IPS-11a (cell line): ENCODE data around the gene TTC9C.
A peak's percentile ranks its signal among the peaks of the same experiment; 100 is the strongest.
"Not testable (repeated sequence)": the region's sequence is repeated elsewhere in the genome, so short reads cannot be mapped to it uniquely, and the experiment has no call there.

Source experiments
- H3K4me3 ChIP-seq: one replicate; pipeline ENCODE4 v1.5.1; 2013; ENCODE audit warnings: low read depth, low read length, control low read depth

Gene TTC9C

DNA sequence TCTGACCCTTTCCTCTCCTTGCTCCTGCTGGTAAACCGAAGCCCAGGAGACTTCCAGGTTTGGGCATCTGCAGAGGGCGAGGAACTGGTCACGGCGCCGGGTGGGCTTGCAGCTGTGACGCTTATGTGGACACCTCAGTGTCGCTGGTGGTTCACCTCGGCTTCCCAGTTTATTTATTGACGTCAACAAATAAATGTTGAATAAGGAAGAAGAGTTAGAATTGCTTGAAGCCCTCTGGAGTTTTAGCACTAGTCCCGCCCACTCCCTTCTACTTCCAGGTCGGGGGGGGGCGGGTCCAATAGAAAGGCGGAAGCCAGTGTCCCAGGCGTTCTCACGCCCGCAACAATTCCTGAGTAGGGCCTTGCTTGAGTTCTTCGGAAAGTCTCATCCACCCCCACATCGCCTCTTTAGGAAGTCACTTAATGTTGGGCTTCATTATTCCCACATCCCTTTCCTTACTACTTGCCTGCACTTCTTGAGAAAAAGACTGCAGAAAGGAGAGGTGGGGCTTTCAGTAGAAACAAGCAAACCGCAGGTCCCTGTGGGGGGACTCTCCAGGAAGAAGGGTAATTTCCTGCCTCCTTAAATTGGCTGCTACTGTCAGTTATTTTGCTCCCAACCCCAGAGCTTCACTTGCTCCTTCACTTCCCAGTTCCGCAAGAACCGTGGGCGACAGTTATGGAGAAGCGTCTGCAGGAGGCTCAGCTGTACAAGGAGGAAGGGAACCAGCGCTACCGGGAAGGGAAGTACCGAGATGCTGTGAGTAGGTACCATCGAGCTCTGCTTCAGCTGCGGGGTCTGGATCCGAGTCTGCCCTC lies at the start of gene TTC9C:
Gene TTC9C, plus strand, starts transcription at position 316 of the 818 bp plus-strand sequence. Its CDS starts 363 bp downstream, at position 679.
- H3K4me3 ChIP-seq: peak within 1 kb of the TSS; percentile 97

- H3K4me3 ChIP-seq: peak within 1 kb of the TSS; percentile 92
These were observed 49.3 kb upstream of the TTC9C start, which contains the start of gene UBXN1 for GRCh38 chr11:62678770-62679696. TSS of gene UBXN1 (minus strand) at chr11:62679073. CDS start at chr11:62678923, 150 bp downstream.

- no peak overlapping the region for H3K4me3 ChIP-seq
These were observed 47.5 kb upstream of the TTC9C start for GRCh38 chr11:62680825-62681240.

GRCh38 chr11:62682518-62682917 lies 45.8 kb upstream of the TTC9C start:
- no peak overlapping the region for H3K4me3 ChIP-seq

DNA sequence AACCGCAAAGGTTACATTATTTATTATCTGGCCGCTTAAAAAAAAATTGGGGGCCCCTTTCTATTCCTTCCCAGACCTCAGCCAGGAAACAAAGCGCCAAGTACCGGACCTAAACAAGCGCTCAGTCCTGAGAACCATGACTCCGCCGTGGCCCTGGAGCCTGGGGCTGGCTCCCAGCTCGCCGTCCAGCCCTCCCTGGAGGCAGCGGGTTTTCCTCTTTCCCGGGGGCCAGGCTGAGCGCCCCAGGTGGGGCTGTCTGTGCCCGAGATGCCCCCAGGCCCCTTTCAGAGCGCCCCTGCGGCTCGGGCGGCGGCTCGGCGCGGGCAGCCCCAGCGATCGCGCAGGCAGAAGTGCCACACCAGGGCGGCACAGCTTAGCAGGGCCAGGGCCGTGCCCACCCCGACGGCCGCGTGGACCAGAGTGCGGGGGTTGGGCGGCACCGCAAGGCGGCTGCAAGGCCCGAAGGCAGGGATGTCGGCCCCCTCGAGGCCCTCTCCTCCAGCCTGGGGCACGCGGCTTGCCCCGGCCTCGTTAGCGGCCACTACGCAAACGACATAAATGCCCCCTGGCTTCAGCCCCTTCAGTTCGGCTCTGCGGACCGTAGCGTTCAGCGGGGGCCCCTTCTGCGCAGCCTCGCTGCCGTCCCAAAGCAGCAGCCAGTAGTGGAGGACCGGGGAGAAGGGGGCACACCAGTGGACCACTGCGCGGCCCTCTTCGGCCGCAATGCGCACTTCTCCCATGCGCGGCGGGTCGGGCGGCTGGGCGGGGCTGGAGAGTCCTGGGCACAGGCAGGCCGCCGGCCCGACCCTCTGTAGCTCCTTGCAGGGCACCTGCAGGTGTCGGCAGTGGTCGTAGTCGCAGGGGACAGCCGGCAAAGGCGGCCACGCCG lies 40.5 kb upstream of the TTC9C start:
- H3K4me3 ChIP-seq: no peak overlapping the region

DNA sequence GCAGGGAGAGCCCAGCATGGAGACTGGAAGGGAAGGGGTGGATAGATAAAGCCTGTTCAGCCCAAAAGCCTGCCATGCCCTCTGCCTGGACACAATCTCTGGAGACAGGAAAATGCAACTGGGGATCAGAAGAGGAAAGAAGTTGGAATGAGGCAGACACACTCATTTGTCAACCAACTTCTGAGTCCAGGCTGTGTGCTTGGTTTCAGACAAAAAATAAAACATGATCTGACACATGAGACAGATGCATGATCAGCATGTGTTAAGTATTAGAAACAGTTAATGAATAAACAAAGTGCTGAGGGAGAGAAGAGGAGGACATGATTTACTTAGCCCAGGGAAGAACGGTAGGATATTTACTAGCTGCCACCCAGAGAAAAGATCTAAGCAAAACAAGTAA lies 39.8 kb upstream of the TTC9C start:
- H3K4me3 ChIP-seq: no peak overlapping the region

- H3K4me3 ChIP-seq: no peak within 1 kb of the TSS
These were observed 38.7 kb upstream of the TTC9C start, which contains the start of gene LRRN4CL for GRCh38 chr11:62689421-62690183. TSS of gene LRRN4CL (minus strand) at chr11:62689530. CDS start at chr11:62688508, 1,022 bp downstream.

- not testable (repeated sequence) for H3K4me3 ChIP-seq
These were observed 34.7 kb upstream of the TTC9C start for GRCh38 chr11:62693624-62694023.

- no peak overlapping the region for H3K4me3 ChIP-seq
These were observed 33.7 kb upstream of the TTC9C start for GRCh38 chr11:62694455-62695167.

- no peak overlapping the region for H3K4me3 ChIP-seq
These were observed 26.0 kb upstream of the TTC9C start for GRCh38 chr11:62702246-62702645.

DNA sequence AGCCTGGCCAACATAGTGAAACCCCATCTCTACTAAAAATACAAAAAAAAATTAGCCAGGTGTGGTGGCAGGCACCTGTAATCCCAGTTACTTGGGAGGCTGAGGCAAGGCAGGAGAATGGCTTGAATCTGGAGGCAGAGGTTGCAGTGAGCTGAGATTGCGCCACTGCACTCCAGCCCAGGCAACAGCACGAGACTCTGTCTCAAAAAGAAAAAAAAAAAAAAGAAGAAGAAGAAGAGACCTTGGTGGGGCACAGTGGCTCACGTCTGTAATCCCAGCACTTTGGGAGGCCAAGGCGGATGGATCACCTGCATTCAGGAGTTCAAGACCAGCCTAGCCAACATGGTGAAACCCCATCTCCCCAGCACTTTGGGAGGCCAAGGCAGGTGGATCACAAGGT lies 24.4 kb upstream of the TTC9C start:
- not testable (repeated sequence) for H3K4me3 ChIP-seq

GRCh38 chr11:62705413-62705812 lies 22.9 kb upstream of the TTC9C start:
- H3K4me3 ChIP-seq: peak overlapping the region; percentile 86

DNA sequence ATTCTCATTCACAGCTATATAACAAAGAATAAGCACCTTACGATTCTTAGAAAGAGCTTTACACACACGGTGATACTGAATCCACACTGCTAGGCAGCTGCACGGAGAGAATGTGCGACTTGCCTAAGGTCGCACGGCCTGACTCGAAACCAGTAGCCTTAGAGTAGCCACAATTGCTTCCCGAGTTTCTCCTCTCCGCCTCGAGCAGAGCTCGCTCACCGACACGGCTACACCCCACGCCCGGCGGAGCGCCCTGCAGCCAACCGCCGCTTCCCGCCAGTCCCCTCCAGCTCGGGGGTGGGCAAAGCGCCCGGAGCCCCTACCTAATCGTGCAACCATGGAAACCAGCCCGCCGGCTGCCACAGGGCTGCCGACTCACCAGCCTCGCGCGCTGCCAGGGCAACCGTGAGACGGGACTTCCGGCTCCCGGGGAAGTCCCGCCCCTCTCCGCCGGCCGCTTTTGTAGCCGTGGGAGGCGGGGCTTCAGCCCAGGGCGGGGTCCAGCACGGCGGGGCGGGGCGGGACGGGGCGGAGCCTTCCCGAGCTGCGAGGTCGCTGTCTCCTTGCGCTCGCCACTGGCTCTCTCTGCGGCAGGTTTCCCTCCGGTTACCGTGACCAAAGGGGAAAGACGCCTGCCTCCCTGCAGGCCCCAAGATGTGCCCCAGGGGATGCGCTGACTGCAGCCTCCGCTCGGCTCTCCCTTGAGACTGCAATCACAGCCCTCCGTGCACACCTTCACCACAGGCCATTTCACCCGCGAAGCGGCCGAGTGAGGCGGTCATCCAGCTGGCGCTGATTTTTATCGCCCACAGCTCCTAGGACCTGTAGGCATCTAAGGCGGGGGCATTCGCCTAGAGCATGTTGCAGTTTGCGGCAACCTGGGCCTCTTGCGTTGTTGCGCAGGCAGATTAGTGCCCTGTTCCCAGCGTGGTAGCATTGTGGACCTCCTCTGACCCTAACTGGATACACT lies 22.1 kb upstream of the TTC9C start:
- peak overlapping the region; percentile 86 for H3K4me3 ChIP-seq

DNA sequence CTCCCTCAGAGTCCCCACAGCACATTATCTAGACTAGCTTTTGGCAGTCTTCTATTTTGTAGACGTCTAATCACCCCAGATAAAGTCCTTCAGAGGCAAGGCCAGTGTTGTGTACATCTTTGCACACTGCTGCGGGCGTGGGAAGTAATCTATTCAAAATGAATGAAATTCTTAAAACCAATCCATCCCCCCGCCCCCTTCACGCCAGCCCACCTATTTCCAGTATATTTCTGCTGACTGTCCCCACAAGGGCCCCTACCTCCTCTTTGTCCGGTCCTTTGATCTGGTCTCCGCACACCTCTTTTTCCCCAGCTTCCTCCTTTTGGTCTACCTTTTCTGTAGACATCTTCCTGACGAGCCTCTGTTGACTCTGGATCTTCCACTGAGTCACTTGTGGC lies 21.4 kb upstream of the TTC9C start:
- H3K4me3 ChIP-seq: peak overlapping the region; percentile 86

GRCh38 chr11:62707277-62707861 lies 20.9 kb upstream of the TTC9C start, which contains the start of the genes BSCL2 and GNG3:
TSS of gene BSCL2 (minus strand) at chr11:62707424. CDS start at chr11:62707195, 229 bp downstream.
TSS of gene GNG3 (plus strand) at chr11:62707676. CDS start at chr11:62708296, 620 bp downstream.
- peak within 1 kb of the TSS; percentile 86 for H3K4me3 ChIP-seq

- H3K4me3 ChIP-seq: no peak overlapping the region
These were observed 19.9 kb upstream of the TTC9C start for GRCh38 chr11:62708392-62708791.

DNA sequence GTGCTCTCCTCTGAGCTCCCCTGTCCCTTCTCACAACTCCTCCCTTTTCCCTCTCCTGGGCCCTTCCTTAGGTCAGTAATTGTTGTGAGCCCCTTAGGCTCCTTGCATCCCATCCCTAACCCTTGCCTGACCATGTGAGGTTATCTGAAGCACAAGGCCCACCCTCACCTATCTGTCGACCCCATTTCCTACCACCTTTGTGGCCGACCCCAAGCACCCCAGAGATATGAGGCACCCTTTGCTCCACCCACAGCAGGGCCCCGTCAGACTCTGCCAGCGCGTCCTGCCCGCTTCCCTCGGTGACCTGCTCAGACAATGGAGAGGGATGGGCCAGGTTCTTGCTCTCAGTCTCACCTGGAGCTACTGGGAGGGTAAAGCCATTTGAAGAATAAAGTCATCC lies 19.5 kb upstream of the TTC9C start:
- peak overlapping the region; percentile 73 for H3K4me3 ChIP-seq
